ENCODE data around the gene SMIM45.

Gene SMIM45

DNA sequence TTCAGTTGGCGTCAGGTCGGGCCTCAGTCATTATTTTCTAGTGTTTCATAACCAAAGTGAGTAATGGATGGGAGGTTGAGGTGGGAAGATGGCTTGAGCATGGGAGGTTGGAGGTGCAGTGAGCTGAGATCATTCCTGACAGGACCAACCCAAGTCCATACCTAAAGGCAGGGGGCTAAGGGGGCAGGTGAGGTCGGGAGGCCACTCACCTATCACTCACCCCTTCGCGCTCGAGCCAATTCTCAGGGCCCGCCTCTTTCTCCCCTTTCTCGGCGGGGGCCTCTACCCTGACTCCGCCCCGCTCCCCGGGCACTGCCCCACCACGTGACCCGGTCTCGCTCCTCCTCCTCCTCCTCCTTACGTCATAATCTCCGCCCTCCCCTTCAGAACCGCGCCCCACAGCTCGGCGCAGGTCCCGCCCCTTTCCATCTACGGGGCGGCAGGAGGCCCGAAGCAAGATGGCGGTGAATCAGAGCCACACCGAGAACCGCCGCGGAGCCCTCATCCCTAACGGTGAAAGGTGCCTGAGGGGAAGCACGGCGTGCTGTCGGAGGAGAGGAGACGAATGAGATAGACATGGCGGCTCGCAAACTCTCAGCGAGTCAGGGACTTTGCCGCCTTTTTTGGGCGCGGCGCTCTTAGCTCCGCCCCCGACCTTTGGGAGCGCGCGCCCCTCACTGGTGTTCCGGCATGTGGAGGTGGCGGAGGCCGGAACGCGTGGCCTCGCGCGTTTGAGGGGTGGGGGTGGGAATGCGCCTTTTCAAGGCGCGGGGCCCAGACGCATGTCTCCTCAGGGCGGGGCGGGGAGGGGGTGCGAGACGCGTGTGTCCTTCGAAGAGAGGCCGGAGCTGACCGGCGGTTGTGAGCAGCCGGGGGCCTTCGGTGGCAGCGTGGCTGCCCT, 46.7 kb downstream of the SMIM45 start, which contains the start of gene WBP2NL:
TSS of gene WBP2NL (plus strand) at position 428 of the 901 bp plus-strand sequence. CDS start at position 459, 31 bp downstream.
- H3K27ac ChIP-seq: peak within 1 kb of the TSS in 1 of 4 donors; percentile 48
- peak within 1 kb of the TSS; percentile 34 to 62 (median 55) for H3K4me3 ChIP-seq
- 23% methylated on average over 66 to 71 of the region's 71 CpGs for WGBS, 2 donors
- ATAC-seq (peak; percentile 96 to 100 (median 99)), DNase-seq (peak; percentile 89 to 96 (median 93)), FAIRE-seq (no peak)
- H3K36me3 ChIP-seq: no peaks in the 10 kb centered on the region
- H3K27me3 ChIP-seq: no peaks in the 10 kb centered on the region
- peaks cover 0 to 5% (median 0%) of the 10 kb centered on the region in 3 donors for H3K4me1 ChIP-seq
- intact Hi-C loops (cut with DNase I): no loop called here
- TF ChIP-seq, protein P1, sequence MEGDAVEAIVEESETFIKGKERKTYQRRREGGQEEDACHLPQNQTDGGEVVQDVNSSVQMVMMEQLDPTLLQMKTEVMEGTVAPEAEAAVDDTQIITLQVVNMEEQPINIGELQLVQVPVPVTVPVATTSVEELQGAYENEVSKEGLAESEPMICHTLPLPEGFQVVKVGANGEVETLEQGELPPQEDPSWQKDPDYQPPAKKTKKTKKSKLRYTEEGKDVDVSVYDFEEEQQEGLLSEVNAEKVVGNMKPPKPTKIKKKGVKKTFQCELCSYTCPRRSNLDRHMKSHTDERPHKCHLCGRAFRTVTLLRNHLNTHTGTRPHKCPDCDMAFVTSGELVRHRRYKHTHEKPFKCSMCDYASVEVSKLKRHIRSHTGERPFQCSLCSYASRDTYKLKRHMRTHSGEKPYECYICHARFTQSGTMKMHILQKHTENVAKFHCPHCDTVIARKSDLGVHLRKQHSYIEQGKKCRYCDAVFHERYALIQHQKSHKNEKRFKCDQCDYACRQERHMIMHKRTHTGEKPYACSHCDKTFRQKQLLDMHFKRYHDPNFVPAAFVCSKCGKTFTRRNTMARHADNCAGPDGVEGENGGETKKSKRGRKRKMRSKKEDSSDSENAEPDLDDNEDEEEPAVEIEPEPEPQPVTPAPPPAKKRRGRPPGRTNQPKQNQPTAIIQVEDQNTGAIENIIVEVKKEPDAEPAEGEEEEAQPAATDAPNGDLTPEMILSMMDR (IDR thresholded peaks at IDR 0.05): no peak
- no peaks in the 10 kb centered on the region for H3K9me3 ChIP-seq

DNA sequence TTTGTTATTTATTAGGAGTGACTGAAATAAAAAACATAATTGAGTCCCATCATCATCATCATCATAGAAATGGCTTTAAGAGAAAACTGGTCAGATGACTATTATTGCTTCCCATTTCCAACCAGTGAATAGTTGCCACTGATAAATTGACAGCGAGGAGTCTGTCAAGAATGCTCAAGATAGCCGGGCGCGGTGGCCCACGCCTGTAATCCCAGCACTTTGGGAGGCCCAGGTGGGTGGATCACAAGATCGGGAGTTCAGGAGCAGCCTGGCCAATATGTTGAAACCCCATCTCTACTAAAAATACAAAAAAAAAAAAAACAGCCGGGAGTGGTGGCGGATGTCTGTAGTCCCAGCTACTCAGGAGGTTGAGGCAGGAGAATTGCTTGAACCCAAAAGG, 48.5 kb downstream of the SMIM45 start:
- 97 to 99% methylated on average over 8 of the region's 8 CpGs for WGBS, 2 donors
- no peak for FAIRE-seq
- no peak overlapping the region for H3K27ac ChIP-seq
- no peaks in the 10 kb centered on the region for H3K36me3 ChIP-seq
- TF ChIP-seq, protein P1 (IDR thresholded peaks at IDR 0.05): no peak
- no peak for DNase-seq
- H3K9me3 ChIP-seq: no peaks in the 10 kb centered on the region
- no peak overlapping the region for H3K4me3 ChIP-seq
- H3K27me3 ChIP-seq: no peaks in the 10 kb centered on the region
- peaks cover 0 to 5% (median 0%) of the 10 kb centered on the region in 3 donors for H3K4me1 ChIP-seq
- no peak for ATAC-seq
- intact Hi-C loops (cut with DNase I): no loop called here

DNA sequence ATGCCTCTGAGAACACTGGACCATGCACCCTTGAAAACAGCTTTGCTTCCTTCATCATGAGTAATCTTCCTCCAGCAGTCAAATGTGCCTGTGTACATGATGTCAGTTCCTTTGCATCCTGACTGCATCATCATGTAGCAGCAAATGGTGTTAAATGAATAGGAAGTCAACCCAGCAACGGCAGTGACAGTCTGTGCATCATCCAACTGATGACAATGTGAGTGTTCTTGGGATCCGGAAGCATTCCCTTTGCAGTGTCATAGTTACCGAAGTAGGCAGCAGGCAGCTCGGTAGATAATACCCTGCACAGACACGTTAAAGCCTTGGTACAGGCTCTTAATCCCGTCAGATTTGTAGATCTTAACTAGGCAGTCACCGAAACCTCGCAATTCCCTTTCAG, 49.2 kb downstream of the SMIM45 start:
- no peaks in the 10 kb centered on the region for H3K9me3 ChIP-seq
- DNase-seq: no peak
- FAIRE-seq: no peak
- no peak overlapping the region for H3K27ac ChIP-seq
- WGBS, 2 donors: 82 to 95% methylated on average over 8 of the region's 8 CpGs
- intact Hi-C loops (cut with DNase I): no loop called here
- no peaks in the 10 kb centered on the region for H3K36me3 ChIP-seq
- no peak overlapping the region for H3K4me3 ChIP-seq
- no peaks in the 10 kb centered on the region for H3K27me3 ChIP-seq
- peaks cover 0 to 5% (median 0%) of the 10 kb centered on the region in 3 donors for H3K4me1 ChIP-seq
- TF ChIP-seq, protein P1 (IDR thresholded peaks at IDR 0.05): no peak
- no peak for ATAC-seq

DNA sequence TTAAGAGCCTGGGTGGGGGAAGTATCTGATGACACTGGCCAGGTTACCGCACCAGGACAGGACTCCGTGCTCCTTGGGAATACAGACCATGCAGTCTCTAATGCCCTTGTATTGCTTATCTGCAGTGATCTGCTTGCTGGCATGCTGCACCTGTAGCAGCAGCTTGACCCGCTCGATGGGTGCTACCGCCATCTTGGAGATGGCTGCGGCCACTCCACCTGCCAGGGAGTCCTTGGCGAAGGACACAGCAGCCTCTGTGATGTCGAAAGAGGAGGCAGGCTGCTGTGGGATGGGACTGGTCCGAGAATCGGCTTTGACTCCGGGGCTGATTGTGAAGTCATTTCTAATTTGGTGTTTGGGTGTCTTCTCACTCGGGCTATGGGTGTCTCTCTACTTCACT, 49.8 kb downstream of the SMIM45 start:
- 96 to 98% methylated on average over 12 of the region's 12 CpGs for WGBS, 2 donors
- no peak for FAIRE-seq
- ATAC-seq: no peak
- Histone ChIP-seq H3K36me3 (no peaks in the 10 kb centered on the region), H3K4me1 (peaks cover 0 to 5% (median 0%) of the 10 kb centered on the region in 3 donors), H3K4me3 (no peak overlapping the region), H3K9me3 (no peaks in the 10 kb centered on the region), H3K27ac (no peak overlapping the region), H3K27me3 (no peaks in the 10 kb centered on the region)
- TF ChIP-seq, protein P1 (IDR thresholded peaks at IDR 0.05): no peak
- intact Hi-C loops (cut with DNase I): no loop called here
- DNase-seq: no peak

DNA sequence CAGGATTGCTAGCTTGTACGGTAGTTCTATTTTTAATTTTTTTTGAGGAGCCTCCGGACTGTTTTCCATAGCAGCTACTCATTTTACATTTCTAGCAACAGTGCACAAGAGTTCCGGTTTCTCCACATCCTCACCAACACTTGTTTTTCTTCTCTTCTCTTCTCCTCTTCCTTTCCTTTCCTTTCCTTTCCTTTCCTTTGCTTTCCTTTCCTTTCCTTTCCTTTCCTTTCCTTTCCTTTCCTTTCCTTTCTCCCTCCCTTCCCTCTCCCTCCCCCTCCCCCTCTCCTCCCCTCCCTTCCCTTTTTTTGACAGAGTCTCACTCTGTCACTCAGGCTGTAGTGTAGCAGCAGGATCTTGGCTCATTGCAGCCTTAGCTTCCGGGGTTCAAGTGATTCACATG, 56.0 kb downstream of the SMIM45 start:
- TF ChIP-seq, protein P1 (IDR thresholded peaks at IDR 0.05): no peak
- ATAC-seq (no peak), FAIRE-seq (no peak), DNase-seq (no peak)
- 67 to 69% methylated on average over 4 of the region's 4 CpGs for WGBS, 2 donors
- H3K27ac ChIP-seq: no peak overlapping the region
- no peaks in the 10 kb centered on the region for H3K27me3 ChIP-seq
- no peaks in the 10 kb centered on the region for H3K36me3 ChIP-seq
- H3K9me3 ChIP-seq: no peaks in the 10 kb centered on the region
- H3K4me1 ChIP-seq: no peaks in the 10 kb centered on the region
- no peak overlapping the region for H3K4me3 ChIP-seq
- intact Hi-C loops (cut with DNase I): no loop called here
